WERI-Rb-1 (cell line): ENCODE data around the gene RNF144B.

Source experiments
- DNase-seq: peaks from one replicate; pipeline ENCODE4 v3.0.0-alpha.2; 2020
- H3K27ac ChIP-seq: fragments of 250-450 bp; sonication (Bioruptor Pico); 2 replicates; pipeline ENCODE4 v1.5.1; 2020; ENCODE audit warnings: mild to moderate bottlenecking, moderate library complexity
- H3K27me3 ChIP-seq: fragments of 250-450 bp; sonication (Bioruptor Pico); 2 replicates; pipeline ENCODE4 v1.5.1; 2021; ENCODE audit warnings: mild to moderate bottlenecking, low read depth, moderate library complexity; ENCODE audit not compliant: insufficient read depth, severe bottlenecking
- H3K36me3 ChIP-seq: fragments of 250-450 bp; sonication (Bioruptor Pico); 2 replicates; pipeline ENCODE4 v1.5.1; 2020; ENCODE audit warnings: mild to moderate bottlenecking, moderate library complexity
- H3K4me3 ChIP-seq: 2 replicates; pipeline ENCODE4 v1.5.1; 2011; ENCODE audit warnings: low read depth, mild to moderate bottlenecking, control low read depth, low read length
- H3K9me3 ChIP-seq: fragments of 250-450 bp; sonication (Bioruptor Pico); 2 replicates; pipeline ENCODE4 v1.5.1; 2021; ENCODE audit warnings: mild to moderate bottlenecking, moderate library complexity; ENCODE audit not compliant: severe bottlenecking
- TF ChIP-seq, protein P1 (sequence below): IDR thresholded peaks from 2 replicates; pipeline ENCODE4 v1.5.1; 2011; ENCODE audit warnings: low read depth, mild to moderate bottlenecking, control low read depth, inconsistent platforms, low read length

Gene RNF144B

DNA sequence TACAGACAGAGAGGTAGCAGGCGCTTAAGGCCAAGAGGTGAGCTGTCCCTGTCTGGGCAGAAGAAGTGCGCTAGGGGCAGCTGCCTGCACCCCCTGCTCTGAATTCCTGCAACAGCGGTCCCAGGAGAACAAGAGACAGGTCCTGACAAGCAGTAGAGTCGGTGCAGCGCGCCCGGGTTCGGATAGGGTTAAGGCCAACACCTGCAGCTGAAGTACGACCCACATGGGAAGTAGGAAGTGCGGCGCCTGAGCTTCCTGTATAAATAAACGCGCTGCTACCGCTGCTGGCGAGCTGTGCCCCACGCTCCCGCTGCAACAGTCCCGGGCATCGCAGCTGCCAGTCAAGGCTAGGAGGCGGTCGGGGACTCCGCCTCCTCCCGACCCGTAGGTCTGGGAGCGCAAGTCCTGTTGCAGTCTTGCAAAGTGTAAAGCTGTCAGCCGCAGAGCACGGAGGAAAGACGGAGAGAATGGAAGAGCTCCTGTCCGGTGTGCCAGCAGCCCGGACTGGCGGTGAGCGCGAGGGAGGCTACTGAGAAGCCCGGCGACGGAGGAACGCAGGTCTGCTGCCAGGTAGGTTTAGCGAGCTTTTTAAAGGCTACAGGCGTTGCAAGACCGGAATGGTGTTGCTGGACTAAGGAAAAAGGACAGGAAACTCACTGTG lies at the start of gene RNF144B:
Gene RNF144B, plus strand, starts transcription at position 290 of the 661 bp plus-strand sequence. CDS start 12,185 bp downstream, outside the sequence.
- 0 out of 2 replicates have a peak within 1 kb of the TSS, but pooled peaks have one; percentile 4 for H3K27ac ChIP-seq
- H3K36me3 ChIP-seq: no peaks in the 10 kb centered on the region
- no peaks in the 10 kb centered on the region for H3K27me3 ChIP-seq
- H3K9me3 ChIP-seq: no peaks in the 10 kb centered on the region
- TF ChIP-seq, protein P1, sequence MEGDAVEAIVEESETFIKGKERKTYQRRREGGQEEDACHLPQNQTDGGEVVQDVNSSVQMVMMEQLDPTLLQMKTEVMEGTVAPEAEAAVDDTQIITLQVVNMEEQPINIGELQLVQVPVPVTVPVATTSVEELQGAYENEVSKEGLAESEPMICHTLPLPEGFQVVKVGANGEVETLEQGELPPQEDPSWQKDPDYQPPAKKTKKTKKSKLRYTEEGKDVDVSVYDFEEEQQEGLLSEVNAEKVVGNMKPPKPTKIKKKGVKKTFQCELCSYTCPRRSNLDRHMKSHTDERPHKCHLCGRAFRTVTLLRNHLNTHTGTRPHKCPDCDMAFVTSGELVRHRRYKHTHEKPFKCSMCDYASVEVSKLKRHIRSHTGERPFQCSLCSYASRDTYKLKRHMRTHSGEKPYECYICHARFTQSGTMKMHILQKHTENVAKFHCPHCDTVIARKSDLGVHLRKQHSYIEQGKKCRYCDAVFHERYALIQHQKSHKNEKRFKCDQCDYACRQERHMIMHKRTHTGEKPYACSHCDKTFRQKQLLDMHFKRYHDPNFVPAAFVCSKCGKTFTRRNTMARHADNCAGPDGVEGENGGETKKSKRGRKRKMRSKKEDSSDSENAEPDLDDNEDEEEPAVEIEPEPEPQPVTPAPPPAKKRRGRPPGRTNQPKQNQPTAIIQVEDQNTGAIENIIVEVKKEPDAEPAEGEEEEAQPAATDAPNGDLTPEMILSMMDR: no peak
- peak within 1 kb of the TSS; percentile 72 for H3K4me3 ChIP-seq
- peak; percentile 88 for DNase-seq

DNA sequence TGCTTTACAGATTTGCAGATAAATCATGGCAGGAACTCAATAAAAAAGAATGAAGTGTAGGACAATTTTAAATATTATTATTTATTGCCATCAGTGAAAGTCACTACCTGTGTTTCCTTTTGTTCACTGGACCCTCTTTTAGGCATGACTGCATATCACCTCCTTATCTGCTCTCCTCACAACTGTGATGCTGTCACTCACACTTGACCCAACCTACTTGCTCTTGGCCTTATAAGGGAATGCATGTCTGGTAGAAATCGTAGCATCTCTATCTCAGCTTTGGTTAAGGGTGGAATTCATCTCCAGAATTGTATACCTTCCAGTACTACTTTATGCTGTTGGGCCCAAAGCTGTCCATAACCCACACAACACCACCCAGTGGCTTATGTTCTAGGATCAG lies 47.6 kb upstream of the RNF144B start:
- no peak overlapping the region for H3K4me3 ChIP-seq
- H3K27ac ChIP-seq: no peak overlapping the region
- H3K27me3 ChIP-seq: no peaks in the 10 kb centered on the region
- no peaks in the 10 kb centered on the region for H3K9me3 ChIP-seq
- DNase-seq: no peak
- no peaks in the 10 kb centered on the region for H3K36me3 ChIP-seq
- TF ChIP-seq, protein P1: no peak

DNA sequence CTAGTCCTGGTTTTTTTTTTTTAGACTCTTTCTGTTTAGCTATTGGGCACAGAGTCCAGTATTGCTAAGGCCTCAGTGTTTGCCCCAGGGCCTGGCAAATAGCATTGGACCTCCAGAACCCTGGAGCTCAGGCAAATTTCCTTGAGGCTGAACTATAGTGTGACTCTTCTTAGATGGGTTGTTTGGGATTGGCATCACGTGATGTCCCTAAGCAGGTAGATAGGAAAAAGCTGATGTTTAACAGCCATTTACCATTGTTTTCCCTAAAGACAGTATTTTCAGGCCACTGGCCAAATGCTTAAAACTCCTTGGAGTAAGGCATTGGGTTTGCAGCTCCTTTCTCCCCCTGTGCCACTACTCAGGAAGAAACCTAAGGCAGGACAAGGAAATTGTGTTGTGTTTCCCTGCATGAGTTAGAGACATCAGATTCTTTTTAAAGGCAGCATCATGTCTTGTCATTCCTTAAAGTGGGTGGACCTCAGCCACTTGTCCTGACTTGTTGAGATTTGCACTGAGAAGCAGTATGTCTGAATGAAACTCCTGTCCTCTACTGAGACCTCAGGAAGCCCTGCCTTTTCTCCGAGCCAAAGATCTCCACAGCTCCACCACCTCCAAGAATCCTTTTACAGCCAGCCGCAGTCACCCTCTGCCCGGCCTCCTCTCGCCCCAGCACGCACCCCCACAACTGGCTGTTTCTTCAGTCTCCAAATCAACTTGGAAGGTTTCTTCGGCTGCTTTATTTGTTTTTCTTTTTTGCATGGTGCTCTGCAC lies 46.2 kb upstream of the RNF144B start:
- Histone ChIP-seq H3K9me3 (no peaks in the 10 kb centered on the region), H3K36me3 (no peaks in the 10 kb centered on the region), H3K27ac (no peak overlapping the region), H3K4me3 (no peak overlapping the region), H3K27me3 (no peaks in the 10 kb centered on the region)
- DNase-seq: no peak
- TF ChIP-seq, protein P1: no peak

DNA sequence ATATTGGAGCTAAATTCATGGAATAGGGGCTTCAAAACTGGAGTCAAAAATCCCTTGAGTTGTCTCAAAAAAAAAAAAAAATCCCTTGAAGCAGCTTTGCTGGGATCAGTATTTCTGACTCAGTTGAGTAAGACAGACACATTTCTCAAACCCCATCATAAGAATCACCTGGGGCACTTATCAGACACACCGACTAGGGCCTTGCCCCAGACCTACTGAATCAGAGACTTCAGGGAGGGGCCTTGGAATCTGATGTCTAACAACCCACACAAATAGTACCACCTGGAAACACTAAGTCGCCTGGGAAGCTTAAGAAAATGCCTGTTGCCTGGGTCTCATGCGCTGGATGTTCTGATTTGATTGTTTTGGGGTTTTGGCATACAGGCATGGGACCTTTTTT lies 44.9 kb upstream of the RNF144B start:
- Histone ChIP-seq H3K27ac (no peak overlapping the region), H3K9me3 (no peaks in the 10 kb centered on the region), H3K4me3 (no peak overlapping the region), H3K36me3 (no peaks in the 10 kb centered on the region), H3K27me3 (no peaks in the 10 kb centered on the region)
- TF ChIP-seq, protein P1: no peak
- no peak for DNase-seq

DNA sequence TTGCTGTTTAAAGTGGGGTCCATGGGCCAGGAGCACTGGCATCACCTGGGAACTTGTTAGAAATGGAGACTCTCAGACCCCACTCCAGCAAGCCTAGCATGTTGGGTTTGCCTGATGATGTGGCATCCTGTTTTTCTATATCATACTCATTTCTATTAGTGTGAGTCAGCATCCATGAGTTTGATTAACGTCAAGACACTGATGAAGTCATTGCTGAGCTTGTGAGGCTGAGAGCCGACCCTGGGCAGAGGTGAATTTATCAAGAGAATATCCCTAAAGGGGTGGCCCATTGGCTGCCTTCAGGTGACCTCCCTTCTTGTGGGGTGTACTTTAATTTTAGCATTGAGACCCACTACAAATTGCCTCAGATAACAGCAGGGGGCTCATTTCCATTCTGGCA lies 43.4 kb upstream of the RNF144B start:
- Histone ChIP-seq H3K27me3 (no peaks in the 10 kb centered on the region), H3K27ac (no peak overlapping the region), H3K36me3 (no peaks in the 10 kb centered on the region), H3K9me3 (no peaks in the 10 kb centered on the region), H3K4me3 (no peak overlapping the region)
- DNase-seq: no peak
- TF ChIP-seq, protein P1: no peak
